Activated CD8-positive, alpha-beta T cell treated with anti-CD3 and anti-CD28 coated beads for 36 hours (primary cell): ENCODE results near the gene QRFP. TPM values are rescaled to one million over a fixed set of nuclear protein-coding genes. Genes with fewer than 3 reads are reported as not detected.

ENCODE experiments used
- ATAC-seq: fragments of 200-7000 bp; cut with Tn5 transposase; one replicate; pipeline ENCODE4 v1.10.0; 2021; ENCODE audit warnings: mild to moderate bottlenecking, moderate library complexity
- CTCF ChIA-PET: fragments of 350-600 bp; sonication (Branson Sonifier 250); formaldehyde crosslinking; loops from one replicate; lab custom pipeline; 2021; ENCODE audit warnings: antibody characterized with exemption; lab: Charles Lee
- POLR2A ChIA-PET: fragments of 350-600 bp; sonication (Branson Sonifier 250); formaldehyde crosslinking; loops from one replicate; lab custom pipeline; 2021; ENCODE audit warnings: antibody characterized with exemption; lab: Charles Lee
- DNase-seq: peaks from one replicate; pipeline ENCODE4 v3.0.0-alpha.2; 2020
- H3K27ac Mint-ChIP-seq: one replicate; pipeline ENCODE4 v1.8.0; 2021; ENCODE audit warnings: mild to moderate bottlenecking, mixed read lengths
- H3K27me3 Mint-ChIP-seq: one replicate; pipeline ENCODE4 v1.8.0; 2021; ENCODE audit warnings: mixed read lengths
- H3K36me3 Mint-ChIP-seq: one replicate; pipeline ENCODE4 v1.8.0; 2021; ENCODE audit warnings: low read depth, mixed read lengths
- H3K4me1 Mint-ChIP-seq: one replicate; pipeline ENCODE4 v1.8.0; 2021; ENCODE audit warnings: low read depth, mixed read lengths
- H3K4me3 Mint-ChIP-seq: one replicate; pipeline ENCODE4 v1.8.0; 2021; ENCODE audit warnings: mild to moderate bottlenecking, moderate library complexity, mixed read lengths
- H3K9me3 Mint-ChIP-seq: one replicate; pipeline ENCODE4 v1.8.0; 2021; ENCODE audit warnings: mixed read lengths
- CTCF ChIP-seq: fragments of 200-600 bp; IDR thresholded peaks from one replicate; pipeline ENCODE4 v1.8.0; 2022; ENCODE audit warnings: antibody characterized with exemption, mild to moderate bottlenecking
- intact Hi-C: fragments of 100-400 bp; cut with micrococcal nuclease; formaldehyde crosslinking; loops from one replicate; pipeline ENCODE4 v1.10.0; 2022
- total RNA-seq, 2 experiments: library from RNA; stranded (reverse); gene quantifications; one replicate each; pipeline ENCODE4 v1.2.3, GENCODE V29; 2021

QRFP gene
- total RNA-seq, 2 experiments from 2014 or later = not detected

GRCh38 chr9:130919559-130920145 lies 23.0 kb upstream of the QRFP start:
- ChIA-PET POLR2A (no interaction called here), CTCF (no interaction called here)
- intact Hi-C loops = no loop called here
- TF ChIP-seq CTCF = no peak
- H3K27me3 Mint-ChIP-seq = peaks cover 4% of the 10 kb centered on the region
- ATAC-seq (no peak), DNase-seq (no peak)
- H3K9me3 Mint-ChIP-seq = no peaks in the 10 kb centered on the region
- no peak overlapping the region for H3K27ac Mint-ChIP-seq
- no peaks in the 10 kb centered on the region for H3K36me3 Mint-ChIP-seq
- H3K4me3 Mint-ChIP-seq = no peak overlapping the region
- H3K4me1 Mint-ChIP-seq = no peaks in the 10 kb centered on the region

- H3K27ac Mint-ChIP-seq = no peak overlapping the region
- no peak overlapping the region for H3K4me3 Mint-ChIP-seq
- DNase-seq (no peak), ATAC-seq (no peak)
- no peaks in the 10 kb centered on the region for H3K9me3 Mint-ChIP-seq
- CTCF ChIA-PET = no interaction called here
- no peaks in the 10 kb centered on the region for H3K4me1 Mint-ChIP-seq
- intact Hi-C loops = no loop called here
- no peak for TF ChIP-seq CTCF
- peaks cover 4% of the 10 kb centered on the region for H3K27me3 Mint-ChIP-seq
- H3K36me3 Mint-ChIP-seq = no peaks in the 10 kb centered on the region
- POLR2A ChIA-PET = no interaction called here
These were observed 22.4 kb upstream of the QRFP start for GRCh38 chr9:130918826-130919558.

DNA sequence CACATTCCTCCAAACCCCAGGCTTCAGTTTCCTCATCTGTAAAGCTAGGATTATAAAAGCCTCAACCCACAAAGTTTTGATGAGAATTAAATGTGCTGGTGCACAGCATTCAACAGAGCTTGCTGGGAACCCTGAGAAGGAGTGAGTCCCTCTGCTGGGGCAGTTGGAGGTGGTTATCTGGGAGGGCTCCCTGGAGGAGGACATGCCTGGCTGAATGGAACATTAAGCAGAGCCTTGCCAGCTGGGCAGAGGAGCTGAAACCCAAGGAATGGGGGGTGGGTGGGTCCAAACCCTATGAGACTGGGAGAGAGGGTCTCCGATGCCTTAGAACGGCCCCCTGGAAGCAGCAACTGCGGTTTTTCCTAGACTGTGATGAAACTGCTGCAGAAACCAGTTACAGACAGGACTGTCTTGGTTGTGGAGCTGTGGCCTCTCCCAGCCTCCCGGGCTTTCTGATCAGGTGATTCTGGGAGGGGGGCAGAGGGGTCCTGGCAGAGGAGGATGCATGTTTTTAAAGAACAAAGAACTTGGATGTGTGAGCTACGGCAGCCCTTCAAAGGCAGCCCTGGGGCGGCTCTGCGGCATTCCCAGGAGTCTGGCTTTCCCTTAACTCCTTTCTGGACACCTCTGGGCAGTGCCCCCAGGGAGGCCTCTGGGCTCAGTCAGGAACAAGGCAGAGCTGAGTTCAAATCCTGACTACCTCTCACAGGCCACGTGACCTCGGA lies 21.7 kb upstream of the QRFP start:
- POLR2A ChIA-PET = no interaction called here
- no peak for ATAC-seq
- no peaks in the 10 kb centered on the region for H3K36me3 Mint-ChIP-seq
- H3K27ac Mint-ChIP-seq = no peak overlapping the region
- no peaks in the 10 kb centered on the region for H3K9me3 Mint-ChIP-seq
- intact Hi-C loops = no loop called here
- CTCF ChIA-PET = no interaction called here
- no peak overlapping the region for H3K4me3 Mint-ChIP-seq
- no peak for TF ChIP-seq CTCF
- peaks cover 4% of the 10 kb centered on the region for H3K27me3 Mint-ChIP-seq
- no peak for DNase-seq
- H3K4me1 Mint-ChIP-seq = no peaks in the 10 kb centered on the region

DNA sequence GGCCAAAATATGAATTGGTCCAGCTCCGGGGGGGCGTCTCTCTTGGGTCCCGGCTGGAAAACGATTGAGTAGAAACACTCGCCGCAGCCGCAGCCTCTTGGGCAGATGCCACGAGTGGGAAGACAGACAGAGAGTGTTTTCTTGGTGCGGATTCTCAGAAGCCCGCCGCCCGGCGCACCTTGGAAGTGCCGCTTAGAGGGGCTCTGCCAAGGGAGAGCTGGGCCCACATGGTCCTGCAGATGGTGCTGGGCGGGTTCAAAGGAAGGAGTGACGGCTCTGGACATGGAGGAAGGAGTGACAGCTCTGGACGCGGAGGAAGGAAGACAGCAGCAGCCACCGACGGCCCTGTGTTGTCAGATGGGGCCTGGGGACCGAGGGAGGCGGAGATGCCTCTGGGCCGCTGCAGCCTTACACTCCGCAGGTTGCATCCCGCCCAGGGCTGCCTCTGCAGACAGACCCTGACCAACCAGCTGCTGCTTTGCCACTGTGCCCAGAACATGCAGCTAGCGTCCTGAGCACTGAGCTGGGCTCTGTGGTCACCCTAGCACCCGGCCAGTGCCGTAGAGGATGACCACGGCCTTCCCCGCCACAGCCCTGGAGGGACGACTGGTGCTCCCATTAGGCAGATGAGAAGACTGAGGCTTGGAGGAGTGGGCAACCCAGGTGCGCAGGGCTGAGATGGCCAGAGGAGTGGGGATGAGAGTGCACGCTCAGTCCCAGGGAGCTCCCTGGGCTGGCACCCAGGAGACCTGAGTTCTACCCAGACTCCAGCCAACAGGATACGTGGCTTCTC lies 20.8 kb upstream of the QRFP start:
- Mint-ChIP-seq H3K4me3 (no peak overlapping the region), H3K36me3 (no peaks in the 10 kb centered on the region), H3K27me3 (peaks cover under 1% of the 10 kb centered on the region), H3K27ac (no peak overlapping the region), H3K4me1 (no peaks in the 10 kb centered on the region), H3K9me3 (no peaks in the 10 kb centered on the region)
- intact Hi-C loops = no loop called here
- no peak for DNase-seq
- ChIA-PET POLR2A (no interaction called here), CTCF (no interaction called here)
- no peak for ATAC-seq
- TF ChIP-seq CTCF = no peak
